Suprapubic skin (tissue), 3 donors: ENCODE measurements around the gene MUC6.

ENCODE experiments used
- POLR2A ChIP-seq, 2 donors: fragments of 450-650 bp; IDR thresholded peaks; one replicate each; pipeline ENCODE4 v1.6.1; 2017; ENCODE audit warnings: antibody characterized with exemption in 2 of 2, mild to moderate bottlenecking in 2 of 2, moderate library complexity in 2 of 2
- TF ChIP-seq, protein P1 (sequence below), 2 donors: fragments of 200-600 bp in 1 of 2; fragments of 450-650 bp in 1 of 2; sonication (generic) in 1 of 2; IDR thresholded peaks; one replicate each; pipeline ENCODE4 v1.5.1; 2016 to 2019; ENCODE audit warnings: antibody characterized with exemption in 2 of 2, mild to moderate bottlenecking in 1 of 2, moderate library complexity in 1 of 2

DNA sequence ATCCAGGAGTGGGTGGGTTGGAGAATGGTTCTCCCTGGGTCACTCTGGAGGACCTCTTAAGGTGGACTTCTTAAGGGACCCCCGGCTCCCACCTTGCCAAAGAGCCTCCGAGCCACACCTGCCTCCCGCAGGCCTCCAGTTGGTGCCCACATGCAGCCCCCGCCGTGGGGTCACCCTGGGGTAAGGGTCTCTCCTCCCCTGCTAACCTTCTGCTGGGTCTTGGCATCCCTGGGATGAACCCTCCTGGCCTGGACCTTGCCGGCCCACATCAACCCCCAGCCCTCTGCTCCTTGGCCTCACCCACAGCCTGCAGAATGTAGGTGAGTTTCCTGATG, 12.5 kb upstream of the MUC6 start:
- TF ChIP-seq, protein P1, sequence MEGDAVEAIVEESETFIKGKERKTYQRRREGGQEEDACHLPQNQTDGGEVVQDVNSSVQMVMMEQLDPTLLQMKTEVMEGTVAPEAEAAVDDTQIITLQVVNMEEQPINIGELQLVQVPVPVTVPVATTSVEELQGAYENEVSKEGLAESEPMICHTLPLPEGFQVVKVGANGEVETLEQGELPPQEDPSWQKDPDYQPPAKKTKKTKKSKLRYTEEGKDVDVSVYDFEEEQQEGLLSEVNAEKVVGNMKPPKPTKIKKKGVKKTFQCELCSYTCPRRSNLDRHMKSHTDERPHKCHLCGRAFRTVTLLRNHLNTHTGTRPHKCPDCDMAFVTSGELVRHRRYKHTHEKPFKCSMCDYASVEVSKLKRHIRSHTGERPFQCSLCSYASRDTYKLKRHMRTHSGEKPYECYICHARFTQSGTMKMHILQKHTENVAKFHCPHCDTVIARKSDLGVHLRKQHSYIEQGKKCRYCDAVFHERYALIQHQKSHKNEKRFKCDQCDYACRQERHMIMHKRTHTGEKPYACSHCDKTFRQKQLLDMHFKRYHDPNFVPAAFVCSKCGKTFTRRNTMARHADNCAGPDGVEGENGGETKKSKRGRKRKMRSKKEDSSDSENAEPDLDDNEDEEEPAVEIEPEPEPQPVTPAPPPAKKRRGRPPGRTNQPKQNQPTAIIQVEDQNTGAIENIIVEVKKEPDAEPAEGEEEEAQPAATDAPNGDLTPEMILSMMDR (IDR thresholded peaks at IDR 0.05), result no peak
- TF ChIP-seq POLR2A (IDR thresholded peaks at IDR 0.05), result no peak
